ENCODE results near the gene ABCF2. TPM values are rescaled to one million over a fixed set of nuclear protein-coding genes. Genes with fewer than 3 reads are reported as not detected.

Gene ABCF2
- total RNA-seq, result 10 to 100 TPM; 28.5 to 93.4 (median 44.7) TPM

GRCh38 chr7:151226875-151227782, at the start of gene ABCF2:
ABCF2 (minus strand) TSS chr7:151227205; CDS start chr7:151226458, 747 bp downstream.
- DNase-seq (ENCODE audit: low spot score) (peak; percentile 99), ATAC-seq (ENCODE audit: low FRiP score) (peak; percentile 100)
- TF ChIP-seq CTCF (IDR thresholded peaks at IDR 0.05), result no peak

- DNase-seq (ENCODE audit: low spot score) (no peak), ATAC-seq (ENCODE audit: low FRiP score) (peak; percentile 39)
- TF ChIP-seq CTCF (IDR thresholded peaks at IDR 0.05), result no peak
Measured at GRCh38 chr7:151275813-151276577, 49.0 kb upstream of the ABCF2 start.

GRCh38 chr7:151274936-151275812, 48.2 kb upstream of the ABCF2 start:
- ATAC-seq (ENCODE audit: low FRiP score) (no peak), DNase-seq (ENCODE audit: low spot score) (no peak)
- TF ChIP-seq CTCF (IDR thresholded peaks at IDR 0.05), result no peak

- no peak for DNase-seq (ENCODE audit: low spot score)
- TF ChIP-seq CTCF (IDR thresholded peaks at IDR 0.05), result no peak
Measured at GRCh38 chr7:151274396-151274795, 47.4 kb upstream of the ABCF2 start.

GRCh38 chr7:151273651-151274390, 46.8 kb upstream of the ABCF2 start:
- ATAC-seq (ENCODE audit: low FRiP score) (no peak), DNase-seq (ENCODE audit: low spot score) (no peak)

More at GRCh38 chr7:151274396-151274795, 47.4 kb upstream of the ABCF2 start:
- ATAC-seq (ENCODE audit: low FRiP score), result no peak

More at GRCh38 chr7:151273651-151274390, 46.8 kb upstream of the ABCF2 start:
- TF ChIP-seq CTCF (IDR thresholded peaks at IDR 0.05), result no peak

All from omental fat pad (tissue), 4 donors.